H54 (cell line): Measurements from ENCODE around the gene CGB7.
"Not testable (repeated sequence)": the region's sequence is repeated elsewhere in the genome, so short reads cannot be mapped to it uniquely, and the experiment has no call there.

Experiments used
- DNase-seq: peaks from one replicate; pipeline ENCODE4 v3.0.0; 2011; ENCODE audit warnings: low spot score, mixed read lengths; ENCODE audit not compliant: insufficient read length
- FAIRE-seq: peaks from 3 replicates; lab custom pipeline; 2011; peaks lifted over from hg19 to GRCh38; lab: Jason Lieb, UNC
- POLR2A ChIP-seq: IDR thresholded peaks from 2 replicates; pipeline ENCODE4 v1.6.1; 2011; ENCODE audit warnings: low read depth, mild to moderate bottlenecking, low read length

CGB7 gene

DNA sequence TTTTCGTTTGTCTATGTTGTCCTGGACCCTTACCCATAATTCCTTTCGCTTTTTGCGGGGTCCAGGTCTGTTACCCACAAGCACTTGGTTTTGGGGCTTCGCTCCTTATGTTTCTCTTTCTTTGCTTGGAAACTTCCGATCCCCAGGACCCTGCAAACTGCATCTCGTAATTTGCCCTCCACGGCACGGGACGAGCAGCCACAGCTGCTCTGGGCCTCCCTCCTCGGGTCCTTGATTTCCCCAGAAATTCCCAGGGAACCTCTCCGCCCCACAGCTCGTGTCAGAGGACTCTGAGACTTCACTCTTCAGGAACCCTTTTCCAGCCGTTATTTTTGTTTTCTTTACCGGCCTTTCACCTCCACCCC is 28.3 kb upstream of the CGB7 start:
- DNase-seq (no peak), FAIRE-seq (no peak)
- no peak for TF ChIP-seq POLR2A

DNA sequence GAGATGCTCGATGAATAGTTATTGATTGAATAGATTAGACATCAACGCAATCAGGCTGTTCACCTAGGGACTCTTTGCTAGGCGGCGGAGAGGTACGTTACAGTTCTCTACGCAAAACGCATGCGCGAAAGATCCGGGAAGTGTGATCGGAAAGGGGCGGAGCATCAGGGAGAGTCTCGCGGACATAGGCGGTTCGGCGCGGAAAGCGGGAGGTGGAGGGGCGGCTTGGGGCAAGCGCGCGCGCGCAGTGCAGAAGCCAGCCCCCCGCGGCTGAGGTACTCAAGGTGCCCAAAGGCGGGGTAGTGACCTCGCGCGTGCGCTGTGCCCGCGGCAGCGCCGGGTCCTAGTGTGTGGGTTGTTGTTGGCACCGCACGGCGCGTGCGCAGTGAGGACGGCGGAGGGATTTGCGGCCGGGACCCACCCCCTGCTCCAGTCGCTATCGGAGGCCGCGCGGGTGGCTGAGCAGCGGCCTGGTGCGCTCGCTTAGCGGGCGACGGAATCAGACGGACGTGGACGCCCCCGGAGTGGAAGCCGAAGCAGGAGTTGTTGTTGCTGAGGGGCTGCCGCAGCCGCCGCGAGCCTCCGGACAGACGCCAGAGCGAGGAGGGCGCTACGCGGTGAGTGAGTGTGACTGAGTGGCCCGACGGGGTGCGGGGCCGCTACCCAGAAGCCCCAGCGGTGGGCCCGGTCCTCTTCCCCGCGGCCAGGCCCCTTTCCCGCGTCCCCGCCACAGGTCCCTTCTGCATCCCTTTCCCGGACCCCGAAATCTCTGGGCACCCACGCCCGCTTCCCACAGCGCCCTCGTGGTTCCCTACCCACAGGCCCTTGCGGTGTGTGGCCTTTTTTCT is 27.7 kb upstream of the CGB7 start, which contains the start of gene SNRNP70:
Gene SNRNP70, plus strand, starts transcription at position 432 of the 848 bp plus-strand sequence. CDS start 964 bp downstream, outside the sequence.
- DNase-seq (peak; percentile 95), FAIRE-seq (no peak)
- TF ChIP-seq POLR2A: peak; percentile 65; the same call in 1 of the 2 replicates

DNA sequence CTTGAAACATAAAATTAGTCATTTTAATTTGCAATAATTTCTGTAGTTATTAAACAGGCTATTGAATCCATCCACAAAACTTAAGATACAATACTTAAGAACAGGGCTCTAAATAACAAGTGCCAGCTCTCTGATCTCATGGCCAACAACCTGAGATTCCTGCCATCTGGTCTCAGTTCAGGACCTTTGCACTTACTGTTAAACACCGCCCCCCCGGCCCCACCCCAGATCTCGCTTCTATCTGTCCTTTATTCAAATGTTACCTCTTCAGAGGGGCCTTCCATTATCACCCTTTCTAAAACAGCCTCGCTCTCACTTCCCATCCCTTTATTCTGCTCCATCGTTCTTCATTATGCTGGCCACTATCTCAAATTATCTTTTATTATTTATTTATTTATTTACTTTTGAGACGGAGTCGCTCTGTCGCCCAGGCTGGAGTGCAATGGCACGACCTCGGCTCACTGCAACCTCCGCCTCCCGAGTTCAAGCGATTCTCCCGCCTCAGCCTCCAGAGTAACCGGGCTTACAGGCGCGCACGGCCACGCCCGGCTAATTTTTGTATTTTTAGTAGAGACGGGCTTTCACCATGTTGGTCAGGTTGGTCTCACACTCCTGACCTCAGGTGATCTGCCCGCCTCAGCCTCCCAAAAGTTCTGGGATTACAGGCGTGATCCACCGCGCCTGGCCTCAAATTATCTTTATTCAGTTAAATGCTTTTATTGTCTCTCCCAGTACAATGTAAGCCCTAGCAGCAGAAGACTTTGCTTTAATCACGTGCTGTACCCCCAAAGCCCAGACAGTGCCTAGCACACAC is 26.9 kb upstream of the CGB7 start:
- no peak for FAIRE-seq
- TF ChIP-seq POLR2A: no peak

DNA sequence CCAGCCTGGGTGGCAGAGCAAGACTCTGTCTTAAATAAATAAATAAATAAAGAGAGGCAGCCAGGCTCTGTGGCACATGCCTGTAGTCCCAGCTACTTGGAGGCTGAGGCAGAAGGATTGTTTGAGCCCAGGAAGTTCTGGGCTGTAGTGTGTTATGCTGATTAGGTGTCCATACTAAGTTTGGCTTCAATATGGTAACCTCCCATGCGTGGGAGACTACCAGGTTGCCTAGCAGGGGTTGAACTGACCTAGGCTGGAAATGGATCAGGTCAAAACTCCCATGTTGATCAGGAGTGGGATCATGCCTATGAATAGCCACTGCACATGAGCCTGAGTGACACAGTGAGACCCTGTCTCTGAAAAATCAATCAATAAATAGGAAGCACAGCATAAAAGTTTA is 23.7 kb upstream of the CGB7 start:
- no peak for TF ChIP-seq POLR2A
- FAIRE-seq (no peak), DNase-seq (no peak)

More for the DNA sequence above, 26.9 kb upstream of the CGB7 start:
- no peak for DNase-seq

DNA sequence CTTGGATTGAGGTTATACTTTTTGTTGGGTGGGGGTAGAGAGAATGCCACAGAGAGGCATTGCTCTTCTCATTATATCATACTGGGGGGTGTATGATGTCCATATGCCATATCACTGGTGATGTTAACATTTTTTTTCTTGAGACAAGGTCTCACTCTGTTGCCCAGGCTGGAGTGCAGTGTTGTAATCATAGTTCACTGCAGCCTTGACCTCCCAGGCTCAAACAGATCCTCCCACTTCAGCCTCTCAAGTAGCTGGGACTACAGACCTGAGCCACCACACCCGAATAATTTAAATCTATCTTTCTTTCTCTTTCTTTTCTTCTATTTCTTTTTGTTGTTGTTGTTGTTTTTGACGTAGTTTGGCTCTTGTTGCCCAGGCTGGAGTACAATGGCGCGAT is 22.8 kb upstream of the CGB7 start:
- FAIRE-seq (no peak), DNase-seq (no peak)

DNA sequence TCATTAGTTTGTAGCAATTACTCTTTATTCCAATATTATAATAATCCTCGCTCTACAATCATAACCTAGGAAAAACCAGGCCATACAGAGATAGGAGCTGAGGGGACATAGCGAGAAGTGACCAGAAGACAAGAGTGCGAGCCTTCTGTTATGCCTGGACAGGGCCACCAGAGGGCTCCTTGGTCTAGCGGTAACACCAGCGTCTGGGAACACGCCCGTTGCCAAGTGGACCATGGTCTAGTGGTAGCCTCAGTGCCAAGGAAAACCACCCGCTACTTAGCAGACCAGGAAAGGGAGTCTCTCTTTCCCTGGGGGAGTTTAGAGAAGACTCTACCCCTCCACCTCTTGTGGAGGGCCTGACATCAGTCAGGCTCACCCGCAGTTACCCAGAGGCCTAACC is 17.3 kb upstream of the CGB7 start:
- not testable (repeated sequence) for DNase-seq, FAIRE-seq

More for the DNA sequence above, 22.8 kb upstream of the CGB7 start:
- TF ChIP-seq POLR2A: no peak

DNA sequence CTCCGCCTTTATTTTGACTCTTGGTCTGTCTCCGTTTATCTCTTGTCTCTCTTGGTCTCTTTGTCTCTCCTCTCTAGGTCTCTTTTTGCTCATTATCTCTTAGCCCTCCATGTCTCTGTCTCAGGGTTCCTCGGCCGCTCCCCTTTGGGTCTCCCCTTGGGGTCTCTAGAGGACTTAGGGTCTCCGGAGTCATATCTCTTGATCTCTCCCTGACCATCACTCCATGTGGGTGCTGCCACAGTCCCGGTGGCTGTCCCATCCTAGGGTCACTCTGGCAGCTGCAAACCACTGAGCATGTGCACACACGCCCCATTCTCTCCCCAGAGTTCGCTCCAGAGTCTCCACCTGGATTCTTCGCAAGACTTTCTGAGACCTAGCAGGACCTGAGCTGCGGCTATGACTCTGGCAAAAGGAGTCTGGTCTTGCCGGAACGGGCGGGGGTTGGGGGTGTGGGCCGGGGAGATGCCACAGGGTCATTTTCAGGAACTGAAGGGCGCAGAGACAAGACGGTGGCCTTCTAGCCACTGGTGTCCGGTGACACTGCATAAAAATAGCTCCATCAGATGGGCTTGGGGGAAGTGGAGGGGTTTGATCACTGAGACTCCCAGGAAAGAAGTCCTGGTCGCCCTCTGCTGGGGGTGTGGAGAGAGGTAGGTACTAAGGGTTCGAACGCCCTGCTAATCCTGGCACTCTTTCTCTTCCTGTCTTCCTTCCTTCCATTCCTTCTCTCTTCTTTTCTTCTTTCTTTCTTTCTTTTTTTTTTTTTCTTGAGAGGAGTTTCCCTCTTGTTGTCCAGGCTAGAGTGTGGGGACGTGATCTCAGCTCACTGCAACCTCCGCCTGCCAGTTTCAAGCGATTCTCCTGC is 16.2 kb upstream of the CGB7 start:
- TF ChIP-seq POLR2A: no peak
- DNase-seq: no peak
- no peak for FAIRE-seq

DNA sequence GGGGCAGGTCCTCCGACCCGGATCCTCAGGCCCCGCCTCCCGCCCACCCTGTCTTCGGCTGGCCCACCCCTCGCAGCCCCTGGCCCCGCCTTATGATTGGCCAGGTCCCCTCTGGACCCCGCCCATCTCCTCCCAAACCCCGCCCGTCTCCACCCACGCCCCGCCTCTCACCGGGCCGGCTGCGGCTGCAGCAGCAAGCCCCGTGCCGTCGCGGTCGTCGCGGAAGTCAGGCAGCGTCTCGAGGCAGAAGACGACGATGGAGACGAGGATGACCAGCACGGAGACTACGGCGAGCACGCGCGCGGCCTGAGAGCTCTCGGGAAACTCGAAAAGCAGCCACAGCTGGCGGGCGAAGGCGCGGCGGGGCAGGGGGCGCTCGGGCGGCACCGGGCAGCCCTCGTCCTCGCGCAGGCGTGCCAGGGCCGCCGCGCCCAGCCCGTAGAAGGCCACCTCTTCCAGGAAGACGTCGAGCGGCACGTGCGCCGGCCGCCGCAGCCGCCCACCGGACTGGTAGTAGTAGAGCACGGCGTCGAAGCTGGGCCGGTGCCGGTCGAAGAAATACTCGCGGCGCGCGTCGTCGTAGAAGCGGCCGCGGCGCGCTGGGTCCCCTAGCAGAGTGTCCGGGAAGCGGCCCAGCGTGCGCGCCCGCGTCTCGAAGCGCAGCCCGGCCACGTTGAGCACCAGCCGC is 14.5 kb upstream of the CGB7 start:
- no peak for TF ChIP-seq POLR2A
- FAIRE-seq (no peak), DNase-seq (no peak)

DNA sequence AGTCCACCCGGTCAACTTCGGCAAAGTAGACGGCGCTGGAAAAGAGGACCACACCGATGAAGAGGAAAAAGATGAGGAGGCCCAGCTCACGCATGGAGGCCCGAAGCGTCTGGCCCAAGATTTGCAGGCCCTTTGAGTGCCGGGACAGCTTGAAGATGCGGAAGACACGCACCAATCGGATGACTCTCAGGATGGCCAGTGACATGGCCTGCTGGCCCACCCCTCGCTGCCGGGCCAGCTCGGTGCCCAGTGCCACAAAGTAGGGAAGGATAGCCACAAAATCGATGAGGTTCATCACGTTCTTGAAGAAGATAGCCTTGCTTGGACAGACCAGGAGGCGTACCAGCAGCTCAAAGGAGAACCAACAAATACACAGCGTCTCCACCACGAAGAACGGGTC is 12.9 kb upstream of the CGB7 start:
- no peak for FAIRE-seq
- TF ChIP-seq POLR2A: no peak
- DNase-seq: no peak

DNA sequence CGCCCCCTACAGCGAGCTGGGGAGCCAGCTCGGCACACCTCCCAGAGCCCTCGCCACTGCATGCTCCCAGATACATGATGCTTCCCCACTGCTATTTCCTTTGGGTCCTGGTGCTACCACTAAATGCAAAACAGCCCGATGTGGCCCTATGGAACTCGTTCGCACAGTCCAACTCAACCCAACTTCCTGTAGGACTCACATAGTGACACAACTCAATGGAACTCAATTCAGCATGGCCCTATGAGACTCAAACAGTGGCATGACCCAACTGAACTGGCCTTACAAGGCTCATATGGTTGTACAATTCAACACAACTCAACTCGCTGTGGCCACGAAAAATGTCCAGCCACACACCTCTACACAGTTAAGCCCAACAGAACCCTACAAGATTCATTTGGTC is 11.5 kb upstream of the CGB7 start:
- DNase-seq (no peak), FAIRE-seq (no peak)
- TF ChIP-seq POLR2A: no peak

DNA sequence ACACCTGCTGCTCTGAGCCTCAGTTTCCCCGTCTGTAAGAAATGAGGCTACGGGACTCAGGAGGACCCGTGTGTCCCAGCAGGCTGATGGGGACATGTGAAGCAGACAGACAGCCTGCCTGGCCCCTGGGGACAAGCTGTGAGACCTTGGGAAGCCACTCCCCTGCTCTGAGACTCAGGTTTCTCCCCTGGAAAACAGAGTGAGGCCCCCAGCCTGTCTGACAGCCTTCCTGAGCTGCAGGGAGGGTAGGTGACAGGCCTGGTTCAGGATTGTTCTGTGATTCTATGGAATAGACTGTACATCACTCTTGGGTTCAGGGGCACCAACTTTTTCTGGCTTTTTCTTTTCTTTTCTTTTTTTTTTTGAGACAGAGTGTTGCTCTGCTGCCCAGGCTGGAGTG is 10.0 kb upstream of the CGB7 start:
- FAIRE-seq (no peak), DNase-seq (no peak)
- no peak for TF ChIP-seq POLR2A

DNA sequence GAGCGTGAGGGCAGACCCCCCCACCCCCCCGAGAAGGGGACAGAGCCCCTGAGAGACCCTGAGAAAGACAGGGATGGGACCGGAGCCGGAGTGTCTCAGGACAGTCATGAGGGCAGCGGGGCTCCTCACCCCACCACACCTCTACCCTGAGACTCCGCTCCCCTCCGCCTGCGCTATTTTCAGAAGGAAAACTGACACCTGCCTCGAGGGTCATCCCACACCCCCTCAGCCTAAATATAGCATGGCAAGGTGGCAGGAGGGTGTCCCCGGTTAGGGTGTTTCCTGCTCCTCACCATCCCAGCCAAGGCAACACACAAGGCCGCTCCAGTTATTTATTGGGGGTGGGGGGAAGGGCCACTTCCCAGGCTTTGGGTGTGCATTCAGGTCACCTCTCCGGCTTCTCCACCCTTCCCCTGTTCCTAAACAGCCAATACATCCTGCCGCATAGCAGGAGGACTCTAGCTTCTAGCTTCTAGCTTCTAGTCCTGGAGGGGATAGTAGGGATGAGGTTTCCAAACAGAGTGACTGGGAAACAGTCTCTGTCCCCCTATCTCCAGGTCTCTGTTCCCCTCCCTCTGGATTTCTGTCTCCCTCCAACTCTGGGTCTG is 8.5 kb upstream of the CGB7 start:
- no peak for TF ChIP-seq POLR2A
- DNase-seq (no peak), FAIRE-seq (no peak)
